ENCODE data around the gene MMP15.
A peak's percentile ranks its signal among the peaks of the same experiment; 100 is the strongest.

Gene MMP15

GRCh38 chr16:58020628-58021521 is 4.7 kb upstream of the MMP15 start:
- H3K4me3 ChIP-seq (ENCODE audit: low read depth, low read length): no peak overlapping the region

GRCh38 chr16:58021661-58022551 is 3.6 kb upstream of the MMP15 start:
- no peak overlapping the region for H3K4me3 ChIP-seq (ENCODE audit: low read depth, low read length)
- no peak for TF ChIP-seq CTCF (IDR thresholded peaks at IDR 0.05; ENCODE audit: low read depth, low read length)

More at GRCh38 chr16:58020628-58021521, 4.7 kb upstream of the MMP15 start:
- TF ChIP-seq CTCF (IDR thresholded peaks at IDR 0.05; ENCODE audit: low read depth, low read length): peak; percentile 90

GRCh38 chr16:58022601-58023371 is 2.8 kb upstream of the MMP15 start:
- no peak for TF ChIP-seq CTCF (IDR thresholded peaks at IDR 0.05; ENCODE audit: low read depth, low read length)
- no peak overlapping the region for H3K4me3 ChIP-seq (ENCODE audit: low read depth, low read length)

- H3K4me3 ChIP-seq (ENCODE audit: low read depth, low read length): peak overlapping the region; percentile 58
- TF ChIP-seq CTCF (IDR thresholded peaks at IDR 0.05; ENCODE audit: low read depth, low read length): no peak
These were observed 836 bp upstream of the MMP15 start for GRCh38 chr16:58024486-58025350.

- peak overlapping the region; percentile 58 for H3K4me3 ChIP-seq (ENCODE audit: low read depth, low read length)
- no peak for TF ChIP-seq CTCF (IDR thresholded peaks at IDR 0.05; ENCODE audit: low read depth, low read length)
These were observed 668 bp downstream of the MMP15 start for GRCh38 chr16:58026139-58026704.

GRCh38 chr16:58026705-58027160 is 1.2 kb downstream of the MMP15 start:
- TF ChIP-seq CTCF (IDR thresholded peaks at IDR 0.05; ENCODE audit: low read depth, low read length): no peak
- H3K4me3 ChIP-seq (ENCODE audit: low read depth, low read length): no peak overlapping the region; the same call in 1 of the 2 replicates

All from WI38 (cell line).